Measurements from ENCODE around the gene TNNT3. TPM values are rescaled to one million over a fixed set of nuclear protein-coding genes. Genes with fewer than 3 reads are reported as not detected.

Gene TNNT3
- total RNA-seq, 2 experiments from 2014 or later = 4.7 to 6.2 TPM

GRCh38 chr11:1917523-1918435, 1.7 kb upstream of the TNNT3 start:
- no peaks in the 10 kb centered on the region for H3K36me3 ChIP-seq (ENCODE audit: insufficient read depth, low read length)
- BruUV-seq (replicated peaks) = no TSS peak
- H2AFZ ChIP-seq (ENCODE audit: low read length) = no peak overlapping the region
- no peaks in the 10 kb centered on the region for H3K9me2 ChIP-seq (ENCODE audit: insufficient read depth, low read length)
- no peak overlapping the region for H3K4me3 ChIP-seq (ENCODE audit: low read depth, low read length, poor library complexity, severe bottlenecking)
- TF ChIP-seq EZH2phosphoT487 (IDR thresholded peaks at IDR 0.05; ENCODE audit: borderline replicate concordance, low read depth, low read length) (no peak), CTCF (conservative IDR thresholded peaks at IDR 0.05; ENCODE audit: low read length) (no peak; the same call in 1 of the 2 replicates)
- no peaks in the 10 kb centered on the region for H3K9me3 ChIP-seq (ENCODE audit: low read length)
- H3K27ac ChIP-seq (ENCODE audit: low read depth, low read length, poor library complexity, severe bottlenecking) = no peak overlapping the region
- no peaks in the 10 kb centered on the region for H4K20me1 ChIP-seq (ENCODE audit: insufficient read depth, low read length)
- no peak overlapping the region for H3K4me2 ChIP-seq (ENCODE audit: low read length)
- no peak for DNase-seq (ENCODE audit: low spot score)
- CTCF ChIA-PET (ENCODE audit: unreplicated experiment) = no interaction called here
- no peaks in the 10 kb centered on the region for H3K4me1 ChIP-seq (ENCODE audit: insufficient read depth, low read length, poor library complexity, severe bottlenecking)
- no peaks in the 10 kb centered on the region for H3K79me2 ChIP-seq (ENCODE audit: insufficient read depth, low read depth, low read length)
- POLR2A ChIA-PET = no interaction called here
- intact Hi-C loops (cut with micrococcal nuclease; ENCODE audit: unreplicated experiment) = loop anchor here (1.0 to 5.0 kb wide), 2 partner anchors 35 to 80 kb away; no protein-coding TSS in a partner anchor

- H3K79me2 ChIP-seq (ENCODE audit: insufficient read depth, low read depth, low read length) = no peaks in the 10 kb centered on the region
- POLR2A ChIA-PET = no interaction called here
- no peak overlapping the region for H2AFZ ChIP-seq (ENCODE audit: low read length)
- H3K4me3 ChIP-seq (ENCODE audit: low read depth, low read length, poor library complexity, severe bottlenecking) = no peak overlapping the region
- CTCF ChIA-PET (ENCODE audit: unreplicated experiment) = no interaction called here
- DNase-seq (ENCODE audit: low spot score) = no peak
- intact Hi-C loops (cut with micrococcal nuclease; ENCODE audit: unreplicated experiment) = loop anchor here (1.0 to 5.0 kb wide), 2 partner anchors 36 to 81 kb away; no protein-coding TSS in a partner anchor
- H4K20me1 ChIP-seq (ENCODE audit: insufficient read depth, low read length) = no peaks in the 10 kb centered on the region
- H3K4me1 ChIP-seq (ENCODE audit: insufficient read depth, low read length, poor library complexity, severe bottlenecking) = no peaks in the 10 kb centered on the region
- H3K9me2 ChIP-seq (ENCODE audit: insufficient read depth, low read length) = no peaks in the 10 kb centered on the region
- no peaks in the 10 kb centered on the region for H3K9me3 ChIP-seq (ENCODE audit: low read length)
- H3K36me3 ChIP-seq (ENCODE audit: insufficient read depth, low read length) = no peaks in the 10 kb centered on the region
- H3K4me2 ChIP-seq (ENCODE audit: low read length) = no peak overlapping the region
- no TSS peak for BruUV-seq (replicated peaks)
- TF ChIP-seq EZH2phosphoT487 (IDR thresholded peaks at IDR 0.05; ENCODE audit: borderline replicate concordance, low read depth, low read length) = no peak
- TF ChIP-seq CTCF (conservative IDR thresholded peaks at IDR 0.05; ENCODE audit: low read length) = no peak
- H3K27ac ChIP-seq (ENCODE audit: low read depth, low read length, poor library complexity, severe bottlenecking) = no peak overlapping the region
Measured at GRCh38 chr11:1918436-1919315, 827 bp upstream of the TNNT3 start.
